ENCODE measurements around the gene FKTN.
A peak's percentile ranks its signal among the peaks of the same experiment; 100 is the strongest.
"Not testable (repeated sequence)": the region's sequence is repeated elsewhere in the genome, so short reads cannot be mapped to it uniquely, and the experiment has no call there.

Gene FKTN

GRCh38 chr9:105557804-105558610, at the start of gene FKTN:
Gene FKTN (plus strand): TSS chr9:105558131. CDS start chr9:105575033, 16,902 bp downstream.
- Mint-ChIP-seq H3K27me3 (no peaks in the 10 kb centered on the region), H3K27ac (peak within 1 kb of the TSS; percentile 75), H3K4me1 (ENCODE audit: low read depth) (peaks cover 15% of the 10 kb centered on the region), H3K36me3 (ENCODE audit: low read depth) (peaks cover 13% of the 10 kb centered on the region), H3K4me3 (peak within 1 kb of the TSS; percentile 92), H3K9me3 (peaks cover 20% of the 10 kb centered on the region)
- intact Hi-C loops (cut with micrococcal nuclease): loop anchor here (10.0 kb wide), 1 partner anchor 113 kb away; the partner anchor contains the start of gene FSD1L

GRCh38 chr9:105508530-105508929, 49.4 kb upstream of the FKTN start:
- Mint-ChIP-seq H3K36me3 (ENCODE audit: low read depth) (peaks cover 5% of the 10 kb centered on the region), H3K4me1 (ENCODE audit: low read depth) (peaks cover 10% of the 10 kb centered on the region), H3K9me3 (no peaks in the 10 kb centered on the region), H3K27me3 (no peaks in the 10 kb centered on the region), H3K4me3 (no peak overlapping the region), H3K27ac (no peak overlapping the region)
- intact Hi-C loops (cut with micrococcal nuclease): no loop called here

GRCh38 chr9:105510024-105510423, 47.9 kb upstream of the FKTN start:
- intact Hi-C loops (cut with micrococcal nuclease): no loop called here
- no peaks in the 10 kb centered on the region for H3K27me3 Mint-ChIP-seq
- peaks cover 12% of the 10 kb centered on the region for H3K36me3 Mint-ChIP-seq (ENCODE audit: low read depth)
- no peak overlapping the region for H3K4me3 Mint-ChIP-seq
- H3K4me1 Mint-ChIP-seq (ENCODE audit: low read depth): peaks cover 5% of the 10 kb centered on the region
- H3K9me3 Mint-ChIP-seq: no peaks in the 10 kb centered on the region
- no peak overlapping the region for H3K27ac Mint-ChIP-seq

GRCh38 chr9:105511446-105511845, 46.5 kb upstream of the FKTN start:
- Mint-ChIP-seq H3K36me3 (ENCODE audit: low read depth) (peaks cover 22% of the 10 kb centered on the region), H3K9me3 (no peaks in the 10 kb centered on the region), H3K4me1 (ENCODE audit: low read depth) (peaks cover 5% of the 10 kb centered on the region), H3K27ac (no peak overlapping the region), H3K27me3 (no peaks in the 10 kb centered on the region), H3K4me3 (no peak overlapping the region)
- intact Hi-C loops (cut with micrococcal nuclease): no loop called here

GRCh38 chr9:105515811-105516413, 42.0 kb upstream of the FKTN start:
- peaks cover 29% of the 10 kb centered on the region for H3K9me3 Mint-ChIP-seq
- no peak overlapping the region for H3K27ac Mint-ChIP-seq
- peaks cover 30% of the 10 kb centered on the region for H3K36me3 Mint-ChIP-seq (ENCODE audit: low read depth)
- H3K4me1 Mint-ChIP-seq (ENCODE audit: low read depth): peaks cover 5% of the 10 kb centered on the region
- no peaks in the 10 kb centered on the region for H3K27me3 Mint-ChIP-seq
- H3K4me3 Mint-ChIP-seq: no peak overlapping the region
- intact Hi-C loops (cut with micrococcal nuclease): no loop called here

- intact Hi-C loops (cut with micrococcal nuclease); H3K4me1 Mint-ChIP-seq (ENCODE audit: low read depth); H3K27me3 Mint-ChIP-seq; H3K4me3 Mint-ChIP-seq; H3K27ac Mint-ChIP-seq: not testable (repeated sequence)
- Mint-ChIP-seq H3K36me3 (ENCODE audit: low read depth) (peaks cover 25% of the 10 kb centered on the region), H3K9me3 (peaks cover 29% of the 10 kb centered on the region)
Measured at GRCh38 chr9:105519710-105520369, 38.1 kb upstream of the FKTN start.

- H3K36me3 Mint-ChIP-seq (ENCODE audit: low read depth): peaks cover 14% of the 10 kb centered on the region
- H3K9me3 Mint-ChIP-seq: peaks cover 29% of the 10 kb centered on the region
- H3K4me3 Mint-ChIP-seq; H3K27ac Mint-ChIP-seq; H3K4me1 Mint-ChIP-seq (ENCODE audit: low read depth); H3K27me3 Mint-ChIP-seq; intact Hi-C loops (cut with micrococcal nuclease): not testable (repeated sequence)
Measured at GRCh38 chr9:105520992-105521391, 36.9 kb upstream of the FKTN start.

GRCh38 chr9:105522618-105523385, 35.1 kb upstream of the FKTN start:
- H3K4me3 Mint-ChIP-seq; H3K4me1 Mint-ChIP-seq (ENCODE audit: low read depth); H3K36me3 Mint-ChIP-seq (ENCODE audit: low read depth); H3K27me3 Mint-ChIP-seq; intact Hi-C loops (cut with micrococcal nuclease); H3K27ac Mint-ChIP-seq: not testable (repeated sequence)
- peaks cover 22% of the 10 kb centered on the region for H3K9me3 Mint-ChIP-seq

- H3K27me3 Mint-ChIP-seq: no peaks in the 10 kb centered on the region
- no peak overlapping the region for H3K27ac Mint-ChIP-seq
- H3K4me1 Mint-ChIP-seq (ENCODE audit: low read depth): peaks cover 7% of the 10 kb centered on the region
- H3K9me3 Mint-ChIP-seq: peaks cover 12% of the 10 kb centered on the region
- H3K36me3 Mint-ChIP-seq (ENCODE audit: low read depth): peaks cover 21% of the 10 kb centered on the region
- H3K4me3 Mint-ChIP-seq: no peak overlapping the region
- intact Hi-C loops (cut with micrococcal nuclease): no loop called here
Measured at GRCh38 chr9:105531530-105531929, 26.4 kb upstream of the FKTN start.

GRCh38 chr9:105535920-105536668, 21.8 kb upstream of the FKTN start:
- intact Hi-C loops (cut with micrococcal nuclease): no loop called here
- Mint-ChIP-seq H3K27me3 (no peaks in the 10 kb centered on the region), H3K4me1 (ENCODE audit: low read depth) (peaks cover 4% of the 10 kb centered on the region), H3K9me3 (no peaks in the 10 kb centered on the region), H3K4me3 (no peak overlapping the region), H3K36me3 (ENCODE audit: low read depth) (peaks cover 14% of the 10 kb centered on the region), H3K27ac (no peak overlapping the region)

- H3K4me3 Mint-ChIP-seq: no peak overlapping the region
- no peaks in the 10 kb centered on the region for H3K9me3 Mint-ChIP-seq
- no peaks in the 10 kb centered on the region for H3K27me3 Mint-ChIP-seq
- intact Hi-C loops (cut with micrococcal nuclease): no loop called here
- peaks cover 14% of the 10 kb centered on the region for H3K36me3 Mint-ChIP-seq (ENCODE audit: low read depth)
- no peaks in the 10 kb centered on the region for H3K4me1 Mint-ChIP-seq (ENCODE audit: low read depth)
- no peak overlapping the region for H3K27ac Mint-ChIP-seq
Measured at GRCh38 chr9:105539452-105539851, 18.5 kb upstream of the FKTN start.

- Mint-ChIP-seq H3K27ac (no peak overlapping the region), H3K27me3 (no peaks in the 10 kb centered on the region), H3K36me3 (ENCODE audit: low read depth) (no peaks in the 10 kb centered on the region), H3K4me3 (no peak overlapping the region), H3K4me1 (ENCODE audit: low read depth) (no peaks in the 10 kb centered on the region), H3K9me3 (no peaks in the 10 kb centered on the region)
- intact Hi-C loops (cut with micrococcal nuclease): no loop called here
Measured at GRCh38 chr9:105541838-105542237, 16.1 kb upstream of the FKTN start.

GRCh38 chr9:105554042-105554441, 3.9 kb upstream of the FKTN start:
- no peak overlapping the region for H3K27ac Mint-ChIP-seq
- no peaks in the 10 kb centered on the region for H3K27me3 Mint-ChIP-seq
- H3K36me3 Mint-ChIP-seq (ENCODE audit: low read depth): peaks cover 7% of the 10 kb centered on the region
- peaks cover 8% of the 10 kb centered on the region for H3K4me1 Mint-ChIP-seq (ENCODE audit: low read depth)
- intact Hi-C loops (cut with micrococcal nuclease): loop anchor here (10.0 kb wide), 1 partner anchor 109 kb away; the partner anchor contains the start of gene FSD1L
- H3K4me3 Mint-ChIP-seq: no peak overlapping the region
- no peaks in the 10 kb centered on the region for H3K9me3 Mint-ChIP-seq

Data from dendritic cell treated with granulocyte-macrophage colony-stimulating factor and Interleukin-4, amounts not matched to agents 40 ng/mL and 50 ng/mL, for 4 days (primary cell).